Fibroblast of gingiva (primary cell): ENCODE data around the gene CLEC9A.
A peak's percentile ranks its signal among the peaks of the same experiment; 100 is the strongest.

Source experiments
- DNase-seq: peaks from one replicate; pipeline ENCODE4 v3.0.0-alpha.2; 2011; ENCODE audit warnings: low read depth

CLEC9A gene

GRCh38 chr12:10111451-10111850 lies 81.0 kb downstream of the CLEC9A start:
- no peak for DNase-seq

- DNase-seq: peak; percentile 24
Observed at GRCh38 chr12:10113075-10113474, 82.6 kb downstream of the CLEC9A start.

GRCh38 chr12:10113920-10114319 lies 83.4 kb downstream of the CLEC9A start:
- DNase-seq: no peak

GRCh38 chr12:10115311-10115710 lies 84.8 kb downstream of the CLEC9A start:
- DNase-seq: no peak
